Activated T-cell treated with anti-CD3 and anti-CD28 coated beads, Interleukin-2, amount 50 U/mL, for 24 hours (primary cell): ENCODE measurements around the gene SOX2.
A peak's percentile ranks its signal among the peaks of the same experiment; 100 is the strongest.

Source experiments
- DNase-seq: peaks from one replicate; pipeline ENCODE4 v3.0.0-alpha.2; 2020
- H3K27ac Mint-ChIP-seq: 2 replicates; pipeline ENCODE4 v1.8.0; 2020; ENCODE audit warnings: mild to moderate bottlenecking, mixed read lengths
- H3K27me3 Mint-ChIP-seq: 2 replicates; pipeline ENCODE4 v1.8.0; 2020; ENCODE audit warnings: mixed read lengths
- H3K36me3 Mint-ChIP-seq: 2 replicates; pipeline ENCODE4 v1.8.0; 2020; ENCODE audit warnings: low read depth, mixed read lengths
- H3K4me1 Mint-ChIP-seq: 2 replicates; pipeline ENCODE4 v1.8.0; 2020; ENCODE audit warnings: low read depth, mixed read lengths
- H3K4me3 Mint-ChIP-seq: 2 replicates; pipeline ENCODE4 v1.8.0; 2020; ENCODE audit warnings: mild to moderate bottlenecking, moderate library complexity, mixed read lengths
- H3K9me3 Mint-ChIP-seq: 2 replicates; pipeline ENCODE4 v1.8.0; 2020; ENCODE audit warnings: mixed read lengths

Gene SOX2

DNA sequence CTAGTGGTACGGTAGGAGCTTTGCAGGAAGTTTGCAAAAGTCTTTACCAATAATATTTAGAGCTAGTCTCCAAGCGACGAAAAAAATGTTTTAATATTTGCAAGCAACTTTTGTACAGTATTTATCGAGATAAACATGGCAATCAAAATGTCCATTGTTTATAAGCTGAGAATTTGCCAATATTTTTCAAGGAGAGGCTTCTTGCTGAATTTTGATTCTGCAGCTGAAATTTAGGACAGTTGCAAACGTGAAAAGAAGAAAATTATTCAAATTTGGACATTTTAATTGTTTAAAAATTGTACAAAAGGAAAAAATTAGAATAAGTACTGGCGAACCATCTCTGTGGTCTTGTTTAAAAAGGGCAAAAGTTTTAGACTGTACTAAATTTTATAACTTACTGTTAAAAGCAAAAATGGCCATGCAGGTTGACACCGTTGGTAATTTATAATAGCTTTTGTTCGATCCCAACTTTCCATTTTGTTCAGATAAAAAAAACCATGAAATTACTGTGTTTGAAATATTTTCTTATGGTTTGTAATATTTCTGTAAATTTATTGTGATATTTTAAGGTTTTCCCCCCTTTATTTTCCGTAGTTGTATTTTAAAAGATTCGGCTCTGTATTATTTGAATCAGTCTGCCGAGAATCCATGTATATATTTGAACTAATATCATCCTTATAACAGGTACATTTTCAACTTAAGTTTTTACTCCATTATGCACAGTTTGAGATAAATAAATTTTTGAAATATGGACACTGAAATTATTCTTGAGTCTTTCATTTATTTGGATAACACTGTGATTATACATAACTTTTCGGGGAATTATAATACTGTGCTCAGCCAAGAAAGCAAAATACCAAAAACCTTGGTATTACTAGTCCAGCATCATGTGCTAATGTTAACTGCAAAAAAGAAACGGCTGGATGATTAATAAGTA, 2.2 kb downstream of the SOX2 start:
- Mint-ChIP-seq H3K4me3 (no peak overlapping the region), H3K4me1 (peaks cover 12% of the 10 kb centered on the region), H3K9me3 (peaks cover 4% of the 10 kb centered on the region), H3K27me3 (peaks cover 77% of the 10 kb centered on the region), H3K27ac (no peak overlapping the region), H3K36me3 (no peaks in the 10 kb centered on the region)
- no peak for DNase-seq

GRCh38 chr3:181715571-181716340, 4.0 kb downstream of the SOX2 start:
- H3K36me3 Mint-ChIP-seq, result no peaks in the 10 kb centered on the region
- DNase-seq, result no peak
- H3K9me3 Mint-ChIP-seq, result peaks cover 4% of the 10 kb centered on the region
- peaks cover 7% of the 10 kb centered on the region for H3K4me1 Mint-ChIP-seq
- H3K27me3 Mint-ChIP-seq, result peaks cover 85% of the 10 kb centered on the region
- H3K27ac Mint-ChIP-seq, result no peak overlapping the region
- no peak overlapping the region for H3K4me3 Mint-ChIP-seq

DNA sequence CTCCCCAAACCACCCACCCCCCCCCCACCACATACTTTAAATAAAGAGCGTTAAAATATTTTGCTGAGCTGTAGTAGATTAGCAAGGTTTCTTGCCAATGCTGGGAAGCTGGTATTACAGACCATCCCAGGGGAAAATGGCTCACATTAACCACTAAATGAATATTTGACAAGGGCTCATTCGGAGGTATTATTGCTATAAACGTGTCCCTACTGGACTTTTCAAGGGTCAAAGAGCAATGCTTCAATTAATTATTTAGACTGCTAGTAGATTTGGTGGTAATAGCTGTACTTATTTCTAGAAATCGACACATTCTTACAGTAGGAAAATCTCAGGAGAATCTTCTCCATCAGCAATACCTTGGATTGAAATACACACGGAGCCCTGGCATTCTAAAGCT, 5.2 kb downstream of the SOX2 start:
- DNase-seq, result no peak
- H3K27ac Mint-ChIP-seq, result no peak overlapping the region
- H3K4me1 Mint-ChIP-seq, result peaks cover 7% of the 10 kb centered on the region
- H3K36me3 Mint-ChIP-seq, result no peaks in the 10 kb centered on the region
- peaks cover 97% of the 10 kb centered on the region for H3K27me3 Mint-ChIP-seq
- H3K9me3 Mint-ChIP-seq, result peaks cover 9% of the 10 kb centered on the region
- H3K4me3 Mint-ChIP-seq, result no peak overlapping the region

DNA sequence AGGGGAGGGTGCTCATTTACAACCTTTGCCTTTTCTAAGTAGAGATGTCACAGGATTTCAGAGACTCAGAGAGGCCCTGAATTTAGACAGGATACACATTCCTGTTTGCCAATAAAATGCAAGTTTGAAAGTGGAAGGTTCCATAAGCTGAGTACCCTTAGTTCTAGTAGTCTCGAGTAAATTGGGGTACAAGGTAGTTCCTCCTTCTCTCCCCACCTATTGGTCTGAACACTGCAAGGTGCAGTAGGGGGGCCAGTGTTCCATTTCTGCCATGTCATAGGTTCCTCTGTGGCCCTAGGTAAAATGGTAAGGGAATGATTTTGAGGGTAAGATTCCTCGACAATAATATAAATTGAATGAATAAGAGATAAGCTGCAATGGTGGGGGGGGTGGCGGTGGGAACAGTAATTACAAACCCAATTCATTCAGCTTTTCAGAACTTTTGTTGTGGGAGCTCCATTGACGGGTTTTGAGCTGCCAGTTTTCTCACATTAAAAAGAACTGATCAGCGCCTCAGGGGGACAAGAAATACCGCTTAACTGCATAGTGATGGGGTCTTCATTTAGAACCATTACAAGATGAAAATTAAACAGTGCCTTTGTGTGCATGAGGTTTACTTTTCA, 5.9 kb downstream of the SOX2 start:
- no peak overlapping the region for H3K4me3 Mint-ChIP-seq
- DNase-seq, result no peak
- H3K27ac Mint-ChIP-seq, result no peak overlapping the region
- H3K9me3 Mint-ChIP-seq, result peaks cover 9% of the 10 kb centered on the region
- H3K4me1 Mint-ChIP-seq, result peaks cover 7% of the 10 kb centered on the region
- H3K27me3 Mint-ChIP-seq, result peaks cover 99% of the 10 kb centered on the region
- no peaks in the 10 kb centered on the region for H3K36me3 Mint-ChIP-seq

DNA sequence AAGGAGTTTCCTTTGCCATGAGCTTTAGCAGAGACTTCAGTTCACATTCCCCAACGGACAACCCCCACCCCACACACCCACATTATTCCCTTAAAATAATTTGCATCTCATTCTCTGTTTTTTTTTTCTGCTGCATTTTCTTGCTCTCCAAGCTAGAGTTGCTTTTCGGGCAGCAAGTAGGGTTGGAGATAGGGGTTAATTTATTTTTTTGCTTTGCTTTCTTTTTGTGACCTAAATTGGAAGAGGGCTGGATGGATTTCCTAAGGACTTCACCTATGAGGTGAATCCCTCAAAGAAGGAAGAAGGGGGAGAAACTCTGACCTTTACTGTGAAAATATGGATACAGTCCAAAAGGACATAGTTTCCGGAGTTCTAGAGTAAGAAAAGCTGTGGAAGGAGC, 6.6 kb downstream of the SOX2 start:
- Mint-ChIP-seq H3K27ac (no peak overlapping the region), H3K9me3 (peaks cover 10% of the 10 kb centered on the region), H3K36me3 (no peaks in the 10 kb centered on the region), H3K4me1 (peaks cover 3% of the 10 kb centered on the region), H3K4me3 (no peak overlapping the region), H3K27me3 (peaks cover 99% of the 10 kb centered on the region)
- DNase-seq, result no peak

GRCh38 chr3:181718987-181719911, 7.5 kb downstream of the SOX2 start:
- Mint-ChIP-seq H3K4me1 (peaks cover 3% of the 10 kb centered on the region), H3K9me3 (peaks cover 15% of the 10 kb centered on the region), H3K27me3 (peaks cover 99% of the 10 kb centered on the region), H3K27ac (no peak overlapping the region), H3K36me3 (peaks cover 3% of the 10 kb centered on the region), H3K4me3 (no peak overlapping the region)
- no peak for DNase-seq

GRCh38 chr3:181719991-181720680, 8.4 kb downstream of the SOX2 start:
- Mint-ChIP-seq H3K4me1 (peaks cover 2% of the 10 kb centered on the region), H3K4me3 (no peak overlapping the region), H3K27ac (no peak overlapping the region), H3K36me3 (peaks cover 6% of the 10 kb centered on the region), H3K9me3 (peaks cover 18% of the 10 kb centered on the region), H3K27me3 (peaks cover 99% of the 10 kb centered on the region)
- no peak for DNase-seq

- H3K4me3 Mint-ChIP-seq, result no peak overlapping the region
- DNase-seq, result no peak
- H3K4me1 Mint-ChIP-seq, result peaks cover 4% of the 10 kb centered on the region
- H3K36me3 Mint-ChIP-seq, result peaks cover 8% of the 10 kb centered on the region
- H3K27me3 Mint-ChIP-seq, result peaks cover 98% of the 10 kb centered on the region
- H3K9me3 Mint-ChIP-seq, result peaks cover 19% of the 10 kb centered on the region
- H3K27ac Mint-ChIP-seq, result no peak overlapping the region
These were observed 9.5 kb downstream of the SOX2 start for GRCh38 chr3:181721046-181721875.

DNA sequence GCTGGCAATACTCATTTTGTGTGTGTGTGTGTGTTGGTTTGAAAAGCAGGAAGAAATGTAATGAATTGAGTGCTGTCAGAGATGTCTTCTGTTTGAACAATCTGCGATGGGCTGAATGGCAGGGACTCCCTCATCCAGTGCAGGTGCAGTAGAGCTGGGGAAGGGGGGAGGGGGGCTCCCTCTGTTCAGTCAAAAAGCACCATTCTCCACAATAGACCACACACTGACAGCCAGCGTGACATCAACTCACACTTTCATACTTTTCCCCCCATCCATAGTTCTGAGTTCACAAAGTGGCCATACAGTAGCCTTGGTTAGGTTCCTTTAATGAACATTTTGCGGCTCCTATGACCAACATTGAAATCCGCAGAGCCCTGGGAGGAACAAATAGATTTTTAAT, 10.4 kb downstream of the SOX2 start:
- Mint-ChIP-seq H3K36me3 (peaks cover 9% of the 10 kb centered on the region), H3K4me1 (peaks cover 11% of the 10 kb centered on the region), H3K27ac (no peak overlapping the region), H3K27me3 (peaks cover 99% of the 10 kb centered on the region), H3K4me3 (no peak overlapping the region), H3K9me3 (peaks cover 19% of the 10 kb centered on the region)
- DNase-seq, result no peak

DNA sequence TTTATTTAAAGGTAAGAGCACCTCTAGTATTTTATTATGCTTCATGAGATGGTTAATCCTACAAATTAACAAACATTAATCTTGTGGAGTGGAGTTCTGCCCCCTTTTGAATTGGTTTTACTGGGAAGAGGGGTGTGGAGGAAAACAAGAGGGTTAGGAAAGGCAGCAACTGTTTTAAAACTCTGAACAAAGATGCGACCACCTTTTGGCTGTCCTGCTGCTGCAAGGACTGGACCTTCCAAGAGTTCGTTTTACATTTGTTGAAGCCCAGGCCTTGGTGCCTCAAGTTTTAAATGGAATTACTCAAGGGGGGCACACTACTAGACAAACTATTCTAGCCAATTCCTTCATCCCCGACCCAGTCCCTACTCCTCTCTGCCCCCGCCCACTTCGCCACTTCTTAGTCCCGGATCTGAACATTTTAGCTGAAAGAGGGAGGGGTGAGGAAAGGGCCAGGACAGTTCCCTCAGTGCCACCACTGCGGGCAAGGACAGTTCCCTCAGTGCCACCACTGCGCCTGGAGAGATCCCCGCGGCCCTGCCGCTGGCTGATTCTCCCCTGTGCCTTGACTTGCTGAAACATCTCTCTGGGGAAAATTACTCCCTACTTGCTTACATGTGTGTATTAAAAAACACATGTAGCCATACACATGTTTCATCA, 11.2 kb downstream of the SOX2 start:
- Mint-ChIP-seq H3K4me3 (no peak overlapping the region), H3K9me3 (peaks cover 19% of the 10 kb centered on the region), H3K36me3 (peaks cover 9% of the 10 kb centered on the region), H3K27ac (no peak overlapping the region), H3K27me3 (peaks cover 98% of the 10 kb centered on the region), H3K4me1 (peaks cover 17% of the 10 kb centered on the region)
- no peak for DNase-seq

GRCh38 chr3:181723625-181724191, 12.0 kb downstream of the SOX2 start:
- DNase-seq, result no peak
- peaks cover 19% of the 10 kb centered on the region for H3K9me3 Mint-ChIP-seq
- peaks cover 17% of the 10 kb centered on the region for H3K4me1 Mint-ChIP-seq
- no peak overlapping the region for H3K4me3 Mint-ChIP-seq
- peak overlapping the region; percentile 63 for H3K27ac Mint-ChIP-seq
- H3K36me3 Mint-ChIP-seq, result peaks cover 9% of the 10 kb centered on the region
- peaks cover 98% of the 10 kb centered on the region for H3K27me3 Mint-ChIP-seq
